HG03354 (cell line): ENCODE data around the gene SH3PXD2A.

Experiments used
- ATAC-seq: cut with Tn5 transposase; IDR thresholded peaks from one replicate; pipeline ENCODE4 v1.9.1; 2021; ENCODE audit warnings: mild to moderate bottlenecking; ENCODE audit not compliant: unreplicated experiment, poor library complexity, severe bottlenecking

The SH3PXD2A gene

GRCh38 chr10:103552856-103553742 lies 302.3 kb downstream of the SH3PXD2A start:
- ATAC-seq: no peak

GRCh38 chr10:103551619-103552602 lies 303.5 kb downstream of the SH3PXD2A start:
- ATAC-seq: no peak

GRCh38 chr10:103550229-103550628 lies 305.1 kb downstream of the SH3PXD2A start:
- ATAC-seq: no peak

- no peak for ATAC-seq
These were observed 306.1 kb downstream of the SH3PXD2A start for GRCh38 chr10:103549349-103549685.

- ATAC-seq: no peak
These were observed 306.6 kb downstream of the SH3PXD2A start for GRCh38 chr10:103548581-103549348.

- ATAC-seq: no peak
These were observed 307.4 kb downstream of the SH3PXD2A start for GRCh38 chr10:103548006-103548405.

- no peak for ATAC-seq
These were observed 307.9 kb downstream of the SH3PXD2A start for GRCh38 chr10:103547391-103547946.

GRCh38 chr10:103546401-103546800 lies 309.0 kb downstream of the SH3PXD2A start:
- ATAC-seq: no peak

GRCh38 chr10:103545771-103546281 lies 309.6 kb downstream of the SH3PXD2A start:
- ATAC-seq: no peak

- ATAC-seq: no peak
These were observed 310.0 kb downstream of the SH3PXD2A start for GRCh38 chr10:103545366-103545765.

GRCh38 chr10:103544657-103545310 lies 310.6 kb downstream of the SH3PXD2A start:
- no peak for ATAC-seq
